AG09309 (cell line): ENCODE data around the gene ATRAID.

Source experiments
- DNase-seq: peaks from one replicate; pipeline ENCODE4 v3.0.0-alpha.2; 2010; ENCODE audit warnings: low read depth
- H3K4me3 ChIP-seq: 2 replicates; pipeline ENCODE4 v1.5.1; 2011; ENCODE audit warnings: mild to moderate bottlenecking, low read depth, low read length, moderate library complexity; ENCODE audit not compliant: control insufficient read depth
- CTCF ChIP-seq: IDR thresholded peaks from 2 replicates; pipeline ENCODE4 v1.5.1; 2011; ENCODE audit warnings: mild to moderate bottlenecking, low read depth, low read length, inconsistent platforms; ENCODE audit not compliant: insufficient read depth, control insufficient read depth; ENCODE audit errors: missing control alignments

ATRAID gene

GRCh38 chr2:27243391-27244130 lies 31.7 kb downstream of the ATRAID start:
- no peak for TF ChIP-seq CTCF
- no peak for DNase-seq
- no peak overlapping the region for H3K4me3 ChIP-seq

- H3K4me3 ChIP-seq, result no peak overlapping the region
- DNase-seq, result no peak
- no peak for TF ChIP-seq CTCF
Measured at GRCh38 chr2:27245116-27245515, 33.3 kb downstream of the ATRAID start.

DNA sequence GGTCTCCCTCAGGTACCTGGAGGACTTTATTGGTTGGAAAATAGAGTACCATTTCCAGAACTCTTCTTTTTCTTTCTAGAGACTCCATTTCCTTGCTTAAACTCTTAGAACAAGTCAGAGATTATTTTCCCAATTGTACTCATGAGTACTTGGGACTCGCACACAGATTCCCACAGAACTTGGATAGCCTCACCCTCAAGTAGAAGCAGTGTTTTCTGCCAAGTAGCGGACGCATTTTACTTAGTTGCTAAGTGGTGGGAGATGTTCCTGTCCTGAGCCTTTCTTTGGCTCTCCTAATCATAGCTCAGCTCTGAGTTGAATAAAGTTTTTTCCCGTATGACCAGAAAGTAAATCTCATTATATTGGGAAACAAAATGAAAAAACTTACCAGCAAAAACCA lies 33.8 kb downstream of the ATRAID start:
- H3K4me3 ChIP-seq, result no peak overlapping the region
- no peak for TF ChIP-seq CTCF
- no peak for DNase-seq

DNA sequence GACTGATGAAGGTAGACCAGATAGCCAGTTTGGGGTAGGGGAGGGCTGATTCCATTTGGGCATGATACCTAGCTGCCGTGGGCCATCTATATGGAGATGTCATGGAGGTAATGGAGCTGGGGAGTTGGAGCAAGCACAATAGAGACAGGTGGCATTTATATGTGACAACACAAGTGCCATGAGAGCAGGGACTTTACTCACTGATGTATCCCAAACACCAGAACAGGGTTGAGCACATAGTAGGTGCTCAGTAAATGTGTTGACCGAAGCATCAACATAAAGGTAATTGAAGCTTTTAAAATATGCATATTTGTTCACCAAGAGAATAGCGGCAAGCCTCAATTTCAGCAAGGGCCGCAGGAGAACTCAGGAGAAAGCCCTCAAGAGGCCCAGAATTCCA lies 36.1 kb downstream of the ATRAID start:
- H3K4me3 ChIP-seq, result no peak overlapping the region
- no peak for TF ChIP-seq CTCF
- DNase-seq, result no peak

DNA sequence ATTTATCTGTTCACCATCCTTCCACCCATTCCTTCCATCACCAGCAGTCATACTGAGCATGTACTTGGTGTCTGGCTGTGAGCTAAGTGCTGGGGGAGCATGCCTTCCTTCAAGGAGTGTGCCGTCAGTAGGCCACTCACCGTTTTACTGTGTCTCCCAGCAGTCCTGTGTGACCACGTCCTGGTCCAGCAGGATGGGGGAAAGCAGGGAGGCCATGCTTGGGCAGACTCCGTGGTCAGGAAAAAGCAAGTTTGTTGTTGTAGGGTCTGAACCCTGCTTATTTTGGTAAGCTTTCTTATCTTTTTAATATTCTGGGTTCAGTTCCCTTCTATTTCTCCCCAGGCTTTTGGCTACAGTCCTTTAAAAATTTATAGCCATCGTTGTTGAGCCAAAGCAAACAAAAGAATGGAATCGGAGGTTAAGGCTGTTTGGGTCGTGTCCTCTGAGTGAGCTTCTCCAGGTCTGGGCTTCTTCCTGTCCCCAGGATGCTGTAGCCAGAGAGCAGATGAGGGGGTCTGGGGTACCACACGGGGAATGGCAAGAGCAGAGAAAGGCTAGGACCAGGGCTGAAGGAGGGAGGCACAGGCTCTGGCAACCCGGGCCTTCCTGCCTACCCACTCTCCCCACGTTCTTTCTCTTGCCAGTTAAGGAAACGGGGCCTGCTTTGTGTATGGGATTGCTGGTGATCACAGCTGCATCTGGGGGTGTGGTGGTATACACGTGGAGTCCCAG lies 37.5 kb downstream of the ATRAID start:
- no peak overlapping the region for H3K4me3 ChIP-seq
- peak; percentile 13 for DNase-seq
- no peak for TF ChIP-seq CTCF

DNA sequence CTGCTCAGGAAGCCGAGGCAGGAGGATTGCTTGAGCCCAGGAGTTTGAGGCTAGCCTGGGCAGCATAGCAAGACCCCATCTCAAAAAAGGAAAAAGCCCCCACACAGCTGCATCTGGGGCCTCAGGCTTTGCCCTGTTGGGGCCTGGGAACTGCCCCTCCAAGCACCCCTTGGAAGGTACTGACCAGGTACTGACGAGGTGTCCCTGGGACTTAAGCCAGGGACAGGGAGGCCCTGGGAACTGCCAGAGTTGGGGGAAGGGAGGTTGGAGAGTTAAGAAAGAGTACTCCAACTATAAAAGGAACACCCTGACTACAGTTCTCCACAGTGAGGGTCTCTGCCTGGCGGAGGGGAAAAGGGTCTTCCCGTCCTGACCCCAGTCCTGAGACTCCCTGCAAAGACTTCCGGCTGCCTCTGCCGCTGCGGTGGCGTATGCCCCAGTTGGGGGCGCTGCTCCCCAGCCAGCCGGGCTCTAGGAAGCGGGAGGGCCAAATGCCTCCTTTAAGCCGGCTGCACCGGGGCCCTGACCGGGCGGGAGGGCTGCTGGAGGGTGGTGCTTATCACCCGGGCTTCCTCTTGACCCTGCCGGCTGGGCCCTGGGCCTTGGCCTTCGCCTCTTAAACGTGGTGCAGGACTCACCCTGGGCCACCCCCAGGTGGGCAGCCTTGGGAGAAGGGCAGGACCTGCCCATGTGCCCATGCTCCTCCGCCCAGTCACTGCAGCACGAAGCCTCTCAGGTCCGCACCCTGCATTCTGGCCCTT lies 38.2 kb downstream of the ATRAID start:
- DNase-seq, result no peak
- no peak overlapping the region for H3K4me3 ChIP-seq
- TF ChIP-seq CTCF, result peak; percentile 67
